NCI-H2081 treated with DMSO at 0.1 percent for 48 hours (cell line): Measurements from ENCODE around the gene CLOCK.

ENCODE experiments used
- DNase-seq: peaks from one replicate; lab custom pipeline; 2025; lab: John Stamatoyannopoulos, UW

CLOCK gene

DNA sequence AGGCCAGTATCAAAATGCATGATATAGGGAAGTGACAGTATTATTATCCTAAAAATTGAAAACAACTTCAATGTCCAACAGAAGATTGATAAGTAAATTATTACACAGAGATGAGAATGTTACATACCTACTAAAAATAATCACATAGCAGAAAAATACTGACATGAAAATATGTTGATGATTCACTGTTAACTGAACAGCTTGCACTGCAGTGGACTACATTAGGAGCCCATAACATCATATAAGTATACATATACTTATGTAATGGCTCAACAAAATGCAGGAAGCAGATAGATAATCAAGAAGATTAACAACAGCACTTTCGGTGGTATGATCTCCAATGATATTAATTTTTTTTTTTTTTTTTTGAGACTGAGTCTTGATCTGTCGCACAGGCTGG lies 7.1 kb downstream of the CLOCK start:
- no peak for DNase-seq

DNA sequence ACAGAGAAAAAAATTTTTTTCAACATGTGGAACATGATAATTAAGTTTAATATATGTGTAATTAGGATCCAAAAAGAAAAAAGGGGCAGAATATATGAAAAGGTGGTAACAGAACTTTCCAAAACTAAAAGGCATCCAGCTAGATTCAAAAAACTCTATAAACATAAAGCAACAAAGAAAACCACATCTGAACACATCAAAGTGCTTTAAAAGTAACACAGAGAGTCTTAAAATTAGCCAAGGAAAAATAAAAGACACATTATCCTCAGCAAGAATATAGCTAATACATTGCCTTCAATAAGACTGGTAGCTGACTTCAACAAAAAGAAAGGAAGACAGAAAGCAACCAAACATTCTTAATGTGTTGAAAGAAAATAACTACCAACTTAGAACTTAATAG lies 8.2 kb downstream of the CLOCK start:
- DNase-seq, result no peak

DNA sequence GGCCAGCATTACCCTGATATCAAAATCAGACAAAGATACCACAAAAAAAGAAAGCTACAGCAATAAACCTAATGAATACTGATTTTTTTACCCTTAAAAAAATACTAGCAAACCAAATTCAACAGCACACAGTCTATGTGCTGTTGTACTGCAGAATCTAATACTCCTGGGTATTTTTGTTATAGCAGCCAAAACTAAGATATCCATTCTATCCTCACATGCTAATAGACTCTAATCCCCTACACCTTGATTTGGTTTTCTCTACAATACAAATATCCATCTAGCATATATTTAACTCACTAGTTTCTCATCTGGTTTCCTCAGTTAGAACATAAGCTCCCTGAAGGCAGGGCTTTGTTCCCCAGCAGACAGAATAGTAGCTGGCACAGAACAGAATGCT lies 12.4 kb downstream of the CLOCK start:
- no peak for DNase-seq

- DNase-seq, result no peak
Observed at GRCh38 chr4:55530691-55531090, 16.0 kb downstream of the CLOCK start.

- no peak for DNase-seq
Observed at GRCh38 chr4:55530167-55530566, 16.5 kb downstream of the CLOCK start.

DNA sequence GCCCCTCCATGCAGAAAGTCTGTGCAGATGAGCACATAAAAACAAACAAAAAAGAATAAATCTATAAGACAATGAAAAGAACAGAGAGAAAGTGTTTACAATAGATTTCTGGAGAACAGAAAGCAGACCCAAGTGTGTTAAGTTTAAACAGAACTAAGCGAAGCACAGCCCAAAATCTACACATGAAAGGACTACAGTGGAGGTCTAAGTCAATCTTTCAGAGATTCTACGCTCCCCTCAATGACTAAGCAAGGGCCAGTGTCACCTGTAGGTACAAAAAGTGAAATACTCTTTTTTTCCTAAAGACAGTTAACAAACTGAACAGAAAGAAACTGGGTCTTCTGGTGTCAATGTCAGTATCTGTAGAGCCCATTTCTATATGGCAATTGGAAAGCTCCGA lies 18.2 kb downstream of the CLOCK start:
- no peak for DNase-seq

DNA sequence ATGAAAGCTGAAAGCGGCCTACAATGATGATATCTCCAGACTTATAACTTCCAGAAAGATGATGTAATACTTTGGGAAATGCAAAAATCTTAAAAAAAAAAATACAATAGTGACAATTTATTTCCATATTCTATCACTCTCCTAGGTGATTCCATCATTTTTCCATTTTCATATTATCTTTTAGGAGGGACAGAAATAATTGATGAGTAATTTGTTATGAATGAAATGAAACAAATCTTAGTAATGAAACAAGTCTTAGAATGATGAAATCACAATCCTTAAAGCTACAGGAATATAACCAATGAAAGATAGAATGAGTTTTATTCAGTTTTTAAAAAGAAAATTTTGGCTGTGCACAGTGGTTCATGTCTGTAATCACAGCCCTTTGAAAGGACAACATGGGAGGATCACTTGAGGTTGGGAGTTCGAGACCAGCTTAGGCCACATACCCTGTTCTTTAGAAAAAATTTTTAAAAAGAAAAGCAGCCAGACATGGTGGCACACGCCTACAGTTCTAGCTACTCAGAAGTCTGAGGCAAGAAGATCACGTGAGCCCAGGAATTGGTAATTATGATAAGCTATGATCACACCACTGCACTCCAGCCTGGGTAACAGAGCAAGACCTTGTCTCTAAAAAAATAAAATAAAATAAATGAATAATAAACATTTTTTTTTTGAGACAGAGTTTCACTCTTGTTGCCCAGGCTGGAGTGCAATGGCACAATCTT lies 21.7 kb downstream of the CLOCK start:
- no peak for DNase-seq

GRCh38 chr4:55518442-55518841 lies 28.3 kb downstream of the CLOCK start:
- no peak for DNase-seq

DNA sequence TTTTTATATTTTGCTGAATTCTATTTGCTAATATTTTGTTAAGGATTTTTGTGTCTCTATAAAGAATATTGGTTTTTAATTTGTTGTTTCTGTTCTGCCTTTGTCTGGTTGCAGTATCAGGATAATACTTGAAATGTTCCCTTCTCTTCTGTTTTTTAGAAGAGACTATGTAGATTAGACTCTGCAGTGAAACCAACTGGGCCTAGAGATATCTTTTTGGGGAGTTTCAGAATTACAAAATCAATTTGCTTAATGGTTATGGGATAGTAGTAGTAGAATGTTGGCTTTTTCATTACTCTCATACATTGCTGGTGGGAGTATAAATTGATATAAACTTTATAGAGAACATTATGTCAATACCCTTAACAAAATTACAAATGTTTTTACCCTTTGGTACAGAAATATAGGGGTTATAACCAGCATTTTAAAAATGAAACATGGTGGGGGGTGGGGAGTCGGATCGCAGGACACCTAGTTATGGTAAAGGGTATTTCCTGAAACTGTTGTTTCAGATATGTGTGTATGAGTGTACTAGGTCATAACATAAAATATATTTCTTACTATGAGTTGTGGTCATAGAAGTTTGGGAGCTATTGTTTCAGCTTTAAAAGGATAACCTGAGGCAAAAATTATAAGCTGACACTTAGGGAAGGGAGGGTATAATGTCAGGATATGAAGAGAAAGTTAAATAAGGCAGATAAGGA lies 29.0 kb downstream of the CLOCK start:
- no peak for DNase-seq

GRCh38 chr4:55512922-55513571 lies 33.7 kb downstream of the CLOCK start:
- DNase-seq, result no peak

DNA sequence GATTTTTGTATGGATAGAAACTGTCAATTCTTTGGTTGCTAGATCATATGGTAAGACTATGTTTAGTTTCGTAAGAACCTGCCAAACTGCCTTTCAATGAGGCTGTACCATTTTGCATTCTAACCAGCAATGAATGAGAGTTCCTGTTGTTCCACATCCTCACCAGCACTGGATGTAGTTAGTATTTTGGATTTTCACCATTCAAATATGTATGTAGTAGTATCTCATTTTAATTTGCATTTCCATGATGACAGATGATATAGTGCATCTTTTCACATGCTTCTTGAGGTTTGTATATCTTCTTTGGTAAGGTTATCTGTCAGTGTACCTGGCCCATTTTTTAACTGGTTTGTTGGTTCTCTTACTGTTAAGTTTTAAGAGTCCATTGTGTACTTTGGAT lies 34.6 kb downstream of the CLOCK start:
- no peak for DNase-seq

- DNase-seq, result no peak
Observed at GRCh38 chr4:55510685-55511084, 36.0 kb downstream of the CLOCK start.

DNA sequence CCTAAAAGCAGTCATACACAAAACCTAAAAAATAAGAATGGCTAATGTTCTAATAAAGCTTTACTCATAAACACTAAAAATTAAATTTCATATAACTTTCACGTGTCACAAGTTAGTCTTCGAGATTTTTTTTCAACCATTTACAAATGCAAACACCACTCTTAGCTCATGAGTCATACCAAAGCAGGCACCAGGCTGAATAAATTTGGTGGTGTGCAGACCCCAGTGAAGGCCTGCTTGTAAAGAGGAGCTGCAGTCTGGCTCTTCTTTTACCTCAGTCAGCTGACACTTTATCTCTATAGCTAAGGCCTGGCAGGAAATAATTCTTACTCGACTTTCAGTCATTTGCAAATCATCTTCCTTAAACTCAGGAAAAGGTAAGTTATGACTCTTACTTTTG lies 37.4 kb downstream of the CLOCK start:
- no peak for DNase-seq

DNA sequence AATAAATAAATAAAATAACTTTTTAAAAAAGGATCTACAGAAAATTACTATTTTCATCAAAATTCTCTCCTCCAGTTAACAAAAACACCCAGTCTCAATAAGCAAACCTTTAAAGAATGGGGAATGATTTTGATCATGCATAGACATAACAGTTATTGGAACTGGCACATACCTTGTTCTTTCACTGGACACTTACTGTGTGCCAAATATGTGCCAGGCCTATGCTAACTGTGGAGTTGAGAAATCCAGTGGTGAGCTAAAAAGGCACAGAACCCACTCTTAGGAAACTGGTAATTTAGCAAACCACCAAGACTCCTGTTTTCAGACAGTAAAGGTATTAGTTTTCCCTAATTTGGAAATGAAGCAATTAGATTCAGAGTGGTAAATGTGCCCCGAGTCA lies 39.1 kb downstream of the CLOCK start:
- DNase-seq, result no peak

DNA sequence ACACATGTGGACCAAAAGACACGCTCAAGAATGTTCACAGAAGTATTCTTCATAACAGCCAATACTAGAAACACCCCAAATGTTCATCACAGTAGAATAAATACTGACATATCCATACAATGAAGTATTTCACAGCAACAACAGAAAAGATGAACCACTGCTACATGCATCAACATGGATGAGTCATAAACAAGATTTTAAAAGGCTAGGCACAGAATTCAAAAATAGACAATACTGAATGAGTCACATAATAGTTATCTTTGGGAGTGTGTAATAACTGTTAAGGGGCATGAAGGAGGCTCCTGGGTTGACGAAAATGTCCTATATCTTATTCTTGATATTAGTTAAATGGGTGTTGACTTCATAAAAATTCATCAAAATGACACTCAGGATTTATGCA lies 43.5 kb downstream of the CLOCK start:
- no peak for DNase-seq

DNA sequence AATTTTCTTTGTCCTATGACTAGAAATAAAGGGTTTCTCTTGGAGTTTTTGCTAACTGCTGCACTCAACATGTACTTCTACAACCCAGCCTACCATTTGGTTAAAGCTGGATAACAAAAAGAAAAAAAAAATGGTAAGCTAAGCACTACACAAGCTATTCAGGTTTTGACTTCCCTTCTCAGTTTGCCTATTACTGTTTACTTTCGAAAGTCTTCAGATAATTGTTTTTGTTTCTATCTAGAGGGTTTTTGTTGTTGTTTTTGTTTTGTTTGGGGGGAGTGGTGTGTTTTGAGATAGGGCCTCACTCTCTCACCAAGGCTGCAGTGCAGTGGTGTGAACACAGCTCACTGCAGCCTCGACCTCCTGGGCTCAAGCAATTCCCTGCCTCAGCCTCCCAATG lies 46.6 kb downstream of the CLOCK start:
- DNase-seq, result no peak

- DNase-seq, result no peak
Observed at GRCh38 chr4:55499495-55499894, 47.2 kb downstream of the CLOCK start.

DNA sequence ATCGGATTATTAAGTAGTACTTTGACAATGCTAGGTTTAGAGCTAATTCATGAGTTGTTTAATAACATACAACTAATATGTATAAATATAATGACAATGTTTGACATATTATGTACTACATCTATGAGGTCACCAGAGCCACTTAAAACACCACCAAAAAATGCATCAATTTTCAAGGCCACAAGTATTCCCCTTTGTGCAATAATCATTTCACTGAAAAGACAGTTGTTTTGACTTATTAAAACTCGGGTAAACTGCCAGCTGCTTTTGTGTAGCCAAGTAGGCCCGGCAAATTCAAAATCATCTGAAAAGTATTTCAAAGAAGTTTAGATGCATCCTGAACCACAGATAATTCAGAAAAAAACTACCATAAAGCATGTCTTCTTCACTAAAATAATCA lies 48.7 kb downstream of the CLOCK start:
- DNase-seq, result no peak

- no peak for DNase-seq
Observed at GRCh38 chr4:55491486-55491885, 55.2 kb downstream of the CLOCK start.

- no peak for DNase-seq
Observed at GRCh38 chr4:55488716-55489115, 58.0 kb downstream of the CLOCK start.

DNA sequence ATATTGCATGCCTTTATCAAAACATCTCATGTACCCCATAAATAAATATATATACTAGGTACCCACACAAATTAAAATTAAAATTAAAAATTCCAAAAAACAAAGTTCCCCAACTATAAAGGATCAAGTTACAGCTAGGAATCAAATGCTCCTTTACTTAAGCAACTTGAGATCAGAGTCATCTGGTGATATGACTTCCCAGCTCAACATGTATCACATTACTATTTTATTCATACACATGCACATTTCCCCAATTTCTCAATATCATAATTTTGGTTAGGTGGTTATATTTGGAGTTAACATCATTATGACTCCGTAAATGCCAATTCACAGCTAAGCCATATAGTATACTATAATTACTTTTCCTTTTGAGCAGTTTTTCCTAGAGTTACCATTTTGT lies 60.9 kb downstream of the CLOCK start:
- no peak for DNase-seq

GRCh38 chr4:55483315-55483714 lies 63.4 kb downstream of the CLOCK start:
- no peak for DNase-seq
